Upper lobe of left lung (tissue), 6 donors: Measurements from ENCODE around the gene RAB36. TPM values are rescaled to one million over a fixed set of nuclear protein-coding genes. Genes with fewer than 3 reads are reported as not detected.

Experiments
- ATAC-seq, 2 donors: fragments of 200-7000 bp; cut with Tn5 transposase; one replicate each; pipeline ENCODE4 v1.9.1; 2022; ENCODE audit warnings: mild to moderate bottlenecking in 2 of 2, moderate library complexity in 2 of 2; ENCODE audit not compliant: low FRiP score in 2 of 2
- DNase-seq, 2 donors: peaks; one replicate each; pipeline ENCODE4 v3.0.0-alpha.2; 2019 to 2020
- H3K27ac ChIP-seq, 4 donors: fragments of 200-600 bp; sonication (generic); one replicate each; pipeline ENCODE4 v1.5.1; 2016 to 2019
- H3K27me3 ChIP-seq, 4 donors: fragments of 200-600 bp; sonication (generic); one replicate each; pipeline ENCODE4 v1.5.1; 2017 to 2019
- H3K36me3 ChIP-seq, 4 donors: fragments of 200-600 bp; sonication (generic); one replicate each; pipeline ENCODE4 v1.5.1; 2016 to 2019
- H3K4me1 ChIP-seq, 4 donors: fragments of 200-600 bp; sonication (generic); one replicate each; pipeline ENCODE4 v1.5.1; 2018 to 2019
- H3K4me3 ChIP-seq, 4 donors: fragments of 200-600 bp; sonication (generic); one replicate each; pipeline ENCODE4 v1.5.1; 2017 to 2019; ENCODE audit warnings: mild to moderate bottlenecking in 2 of 4, moderate library complexity in 1 of 4
- H3K9me3 ChIP-seq, 4 donors: fragments of 200-600 bp; sonication (generic); one replicate each; pipeline ENCODE4 v1.5.1; 2018 to 2019
- CTCF ChIP-seq, 6 experiments: fragments of 450-650 bp in 4 of 6; fragments of 200-600 bp in 2 of 6; sonication (generic) in 2 of 6; IDR thresholded peaks; one replicate each; pipeline ENCODE4 v1.5.1; 2016 to 2019; ENCODE audit warnings: antibody characterized with exemption in 6 of 6
- EP300 ChIP-seq, 4 donors: sonication (generic); formaldehyde crosslinking; IDR thresholded peaks; one replicate each; pipeline ENCODE4 v1.5.1; 2017; ENCODE audit warnings: antibody characterized with exemption in 4 of 4, control low read depth in 2 of 4
- POLR2A ChIP-seq, 4 donors: fragments of 450-650 bp; IDR thresholded peaks; one replicate each; pipeline ENCODE4 v1.5.1; 2016 to 2017; ENCODE audit warnings: antibody characterized with exemption in 4 of 4, mild to moderate bottlenecking in 2 of 4
- POLR2AphosphoS5 ChIP-seq, 2 donors: sonication (generic); formaldehyde crosslinking; IDR thresholded peaks; one replicate each; pipeline ENCODE4 v1.5.1; 2017; ENCODE audit warnings: antibody characterized with exemption in 2 of 2
- WGBS, 2 donors: methylation state at CpG; one replicate each; pipeline ENCODE4 v1.1.5; 2017 to 2018; 5-methylcytosine and 5-hydroxymethylcytosine counted together
- total RNA-seq, 6 donors: library from RNA; depleted of rRNA in 4 of 6; stranded (reverse); fragments of >200 nt in 4 of 6; gene quantifications; one replicate each; pipeline versions ENCODE4 v1.1.0 to v1.2.1, GENCODE V29; 2016 to 2021
- donor health status: DM: no; HTN: no; CAD: no; lungs with moderate emphysema.
- donor health status: DM: no; HTN: yes; CAD: no; lungs with severe emphysema.

The RAB36 gene
- total RNA-seq, 6 donors from 2014 or later, result 2.6 to 17.5 (median 8.4) TPM

DNA sequence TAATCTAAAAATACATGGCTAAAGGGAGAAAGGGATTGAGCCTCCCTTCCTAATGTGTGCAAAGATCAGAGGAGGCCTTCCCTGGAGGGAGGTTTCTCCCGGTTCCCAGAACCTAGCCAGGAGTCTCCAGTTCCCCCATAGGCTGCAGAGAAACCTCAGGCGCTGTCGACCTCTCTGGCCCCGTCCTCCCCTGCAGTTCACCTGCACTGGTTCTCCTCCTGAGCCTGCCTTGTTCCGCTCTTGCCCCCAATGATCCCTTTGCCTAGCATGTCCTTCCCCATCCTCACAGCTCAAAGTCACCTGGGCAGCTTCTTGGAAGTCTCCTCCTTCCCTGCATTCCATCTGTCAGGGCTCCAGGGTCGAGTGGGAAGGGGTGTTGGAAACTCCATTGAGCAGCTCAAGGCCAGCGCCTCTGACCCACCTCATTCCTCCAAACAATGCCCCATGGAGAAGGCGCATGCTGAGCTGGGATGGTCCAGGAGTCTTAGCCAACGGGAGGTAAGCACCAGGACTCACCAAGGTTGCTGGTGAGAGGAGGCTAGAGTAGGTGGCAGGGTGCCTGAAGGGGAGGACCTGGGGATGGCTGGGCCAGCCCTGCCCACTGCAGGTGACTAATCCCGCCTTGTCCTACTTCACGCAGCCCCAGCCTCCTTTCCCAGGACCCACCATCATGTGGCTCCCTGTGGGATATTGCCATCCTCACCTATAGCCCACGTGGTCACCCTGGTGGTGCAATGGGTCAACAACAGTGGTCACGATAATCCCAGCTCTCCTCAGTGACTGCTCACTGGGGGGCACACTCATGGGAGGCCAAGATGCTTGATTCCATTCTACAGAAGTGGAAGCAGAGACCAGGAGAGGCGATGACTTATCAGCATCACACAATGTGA lies 18.9 kb upstream of the RAB36 start:
- Histone ChIP-seq H3K27me3 (no peaks in the 10 kb centered on the region), H3K36me3 (no peaks in the 10 kb centered on the region), H3K9me3 (no peaks in the 10 kb centered on the region), H3K4me1 (no peaks in the 10 kb centered on the region), H3K4me3 (no peak overlapping the region), H3K27ac (no peak overlapping the region)
- ATAC-seq (no peak), DNase-seq (no peak)
- WGBS, 2 donors, result 84 to 87% methylated on average over 11 to 14 of the region's 14 CpGs
- TF ChIP-seq EP300 (IDR thresholded peaks at IDR 0.05), result no peak

DNA sequence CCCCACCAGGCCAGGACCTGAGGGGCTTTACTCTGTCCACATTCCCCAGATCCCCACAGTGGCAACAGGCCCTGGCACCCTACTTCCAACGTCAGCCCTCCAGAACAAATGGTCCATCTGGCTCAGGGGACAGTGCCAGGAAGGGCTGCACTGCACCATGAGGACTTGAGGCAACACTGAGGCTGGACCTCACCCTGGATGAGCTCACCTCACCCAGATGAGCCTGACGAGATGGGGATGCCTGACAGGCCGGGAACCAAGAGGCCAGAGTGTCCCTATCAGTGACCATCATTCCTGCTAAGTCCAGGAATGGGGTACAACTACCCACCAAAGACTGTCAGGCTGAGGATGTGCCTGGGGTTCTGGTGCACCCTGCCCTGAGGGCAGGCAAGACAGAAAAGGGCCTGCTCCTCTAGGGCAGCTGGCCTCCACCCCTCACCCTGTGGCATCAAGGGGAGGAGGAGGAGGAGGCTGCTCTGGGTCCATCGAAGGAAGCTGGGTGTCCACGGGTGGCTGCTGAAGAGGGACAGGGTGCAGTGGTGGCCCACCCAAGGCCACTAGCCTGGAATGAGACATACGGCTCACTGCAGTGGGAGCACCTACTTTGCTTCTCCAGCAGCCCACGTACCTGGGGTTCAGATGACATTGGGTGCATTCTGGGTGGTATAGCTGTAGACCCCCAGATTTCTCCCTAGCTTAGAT lies 18.1 kb upstream of the RAB36 start:
- Histone ChIP-seq H3K4me1 (no peaks in the 10 kb centered on the region), H3K27me3 (no peaks in the 10 kb centered on the region), H3K36me3 (no peaks in the 10 kb centered on the region), H3K9me3 (no peaks in the 10 kb centered on the region), H3K4me3 (no peak overlapping the region), H3K27ac (no peak overlapping the region)
- WGBS, 2 donors, result 86 to 87% methylated on average over 6 to 7 of the region's 7 CpGs
- DNase-seq (no peak), ATAC-seq (no peak)
- no peak for TF ChIP-seq POLR2A (IDR thresholded peaks at IDR 0.05)

DNA sequence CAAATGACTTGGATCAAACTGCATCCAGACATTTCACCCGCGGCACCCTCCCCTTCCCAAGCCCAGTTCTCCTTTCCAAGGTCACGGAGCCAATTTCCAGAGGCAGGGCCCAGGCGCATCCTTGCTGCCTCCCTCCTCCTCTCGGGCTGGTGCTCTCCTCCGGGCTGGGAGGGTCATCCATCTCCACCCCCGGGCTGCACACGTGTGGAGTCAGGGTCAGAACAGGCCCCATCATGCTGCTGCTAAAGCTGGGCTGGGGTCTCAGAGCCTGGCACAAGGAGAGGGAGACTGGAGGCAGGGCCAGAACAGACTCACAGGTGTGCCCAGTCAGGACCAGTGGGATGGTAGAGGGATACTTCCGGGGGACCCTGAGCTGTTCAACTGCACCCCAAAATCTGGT lies 17.5 kb upstream of the RAB36 start:
- DNase-seq (no peak), ATAC-seq (no peak)
- H3K27ac ChIP-seq, result no peak overlapping the region
- no peak overlapping the region for H3K4me3 ChIP-seq
- no peaks in the 10 kb centered on the region for H3K36me3 ChIP-seq
- 81 to 86% methylated on average over 6 to 9 of the region's 9 CpGs for WGBS, 2 donors
- TF ChIP-seq POLR2A (IDR thresholded peaks at IDR 0.05) (no peak), EP300 (IDR thresholded peaks at IDR 0.05) (no peak), CTCF (IDR thresholded peaks at IDR 0.05) (no peak), POLR2AphosphoS5 (IDR thresholded peaks at IDR 0.05) (no peak)
- H3K4me1 ChIP-seq, result no peaks in the 10 kb centered on the region
- no peaks in the 10 kb centered on the region for H3K27me3 ChIP-seq
- H3K9me3 ChIP-seq, result no peaks in the 10 kb centered on the region

- ATAC-seq (peak; percentile 63 to 80), DNase-seq (peak in 1 of 2 donors; percentile 63)
- Histone ChIP-seq H3K27me3 (no peaks in the 10 kb centered on the region), H3K4me3 (no peak overlapping the region), H3K36me3 (no peaks in the 10 kb centered on the region), H3K4me1 (no peaks in the 10 kb centered on the region), H3K27ac (no peak overlapping the region), H3K9me3 (no peaks in the 10 kb centered on the region)
- TF ChIP-seq CTCF (IDR thresholded peaks at IDR 0.05) (peak; percentile 61 to 86 (median 75)), POLR2AphosphoS5 (IDR thresholded peaks at IDR 0.05) (no peak)
- WGBS, 2 donors, result 55 to 65% methylated on average over 5 to 12 of the region's 14 CpGs
Observed at GRCh38 chr22:23128269-23129108, 16.8 kb upstream of the RAB36 start.

- 76 to 87% methylated on average over 7 to 10 of the region's 10 CpGs for WGBS, 2 donors
- no peak for TF ChIP-seq CTCF (IDR thresholded peaks at IDR 0.05)
- no peak for TF ChIP-seq EP300 (IDR thresholded peaks at IDR 0.05)
- no peak for TF ChIP-seq POLR2A (IDR thresholded peaks at IDR 0.05)
- TF ChIP-seq POLR2AphosphoS5 (IDR thresholded peaks at IDR 0.05), result no peak
- Histone ChIP-seq H3K4me1 (no peaks in the 10 kb centered on the region), H3K27ac (no peak overlapping the region), H3K36me3 (no peaks in the 10 kb centered on the region), H3K27me3 (no peaks in the 10 kb centered on the region), H3K4me3 (no peak overlapping the region), H3K9me3 (no peaks in the 10 kb centered on the region)
- DNase-seq (no peak), ATAC-seq (no peak)
Observed at GRCh38 chr22:23129149-23129548, 16.1 kb upstream of the RAB36 start.
